ENCODE measurements around the gene WWOX.
"Not testable (repeated sequence)": the region's sequence is repeated elsewhere in the genome, so short reads cannot be mapped to it uniquely, and the experiment has no call there.

WWOX gene

DNA sequence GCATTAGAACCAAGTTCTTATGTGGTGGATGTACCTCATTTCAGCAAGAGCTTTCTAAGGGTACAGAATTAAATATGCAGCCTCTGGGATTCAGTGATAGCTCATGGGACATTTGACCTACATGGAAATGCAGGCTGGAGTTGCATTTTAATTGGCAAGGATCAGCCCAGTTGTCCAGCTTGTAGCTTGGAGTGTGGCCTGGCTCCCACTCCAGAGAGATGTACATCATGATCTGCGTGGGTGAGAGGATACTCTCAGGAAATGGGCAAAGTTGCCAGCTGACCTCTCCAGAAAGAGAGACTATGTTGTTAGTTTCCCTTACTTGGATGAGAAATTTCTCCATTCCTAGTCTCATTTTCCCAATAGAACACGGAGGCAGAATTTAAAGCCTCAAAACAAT is 945.7 kb downstream of the WWOX start:
- WGBS, 2 experiments (ENCODE audit: insufficient coverage in 2 of 2): no CpG with 5 or more reads among the region's 2 CpGs
- no peak overlapping the region for H3K27ac ChIP-seq (ENCODE audit: low read depth, low read length, severe bottlenecking)
- no peaks in the 10 kb centered on the region for H3K36me3 ChIP-seq (ENCODE audit: control insufficient read depth, insufficient read depth, low read length)
- no peak overlapping the region for H3K4me3 ChIP-seq (ENCODE audit: extremely low read depth, insufficient read depth, low read length, poor library complexity, severe bottlenecking)
- H3K9me3 ChIP-seq (ENCODE audit: control insufficient read depth, low read length): no peaks in the 10 kb centered on the region
- H3K4me1 ChIP-seq (ENCODE audit: control insufficient read depth, insufficient read depth, low read length, poor library complexity, severe bottlenecking): no peaks in the 10 kb centered on the region

DNA sequence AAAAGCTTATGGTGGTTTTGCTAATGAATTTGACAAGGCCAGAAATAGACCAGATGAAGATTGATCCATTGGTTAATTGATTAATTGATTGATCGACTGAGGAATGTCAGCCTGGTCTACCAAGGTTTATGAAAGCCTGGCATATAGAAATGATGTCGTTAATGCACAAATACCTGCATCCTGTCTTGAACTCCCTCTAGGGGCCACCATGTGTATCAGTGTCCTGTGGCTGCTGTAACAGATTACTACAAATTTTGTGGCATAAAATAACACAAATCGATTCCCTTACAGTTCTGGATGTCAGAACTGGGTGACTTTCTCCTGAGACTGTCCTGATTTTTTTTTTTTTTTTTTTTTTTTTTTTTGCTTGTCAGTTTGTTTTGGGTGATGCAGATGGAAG is 947.9 kb downstream of the WWOX start:
- 80 to 89% methylated on average over 1 to 2 of the region's 3 CpGs for WGBS, 2 experiments (ENCODE audit: insufficient coverage in 2 of 2)
- H3K4me3 ChIP-seq (ENCODE audit: extremely low read depth, insufficient read depth, low read length, poor library complexity, severe bottlenecking): no peak overlapping the region
- H3K27ac ChIP-seq (ENCODE audit: low read depth, low read length, severe bottlenecking): no peak overlapping the region
- H3K9me3 ChIP-seq (ENCODE audit: control insufficient read depth, low read length): peaks cover 2% of the 10 kb centered on the region
- H3K4me1 ChIP-seq (ENCODE audit: control insufficient read depth, insufficient read depth, low read length, poor library complexity, severe bottlenecking): no peaks in the 10 kb centered on the region
- H3K36me3 ChIP-seq (ENCODE audit: control insufficient read depth, insufficient read depth, low read length): no peaks in the 10 kb centered on the region

DNA sequence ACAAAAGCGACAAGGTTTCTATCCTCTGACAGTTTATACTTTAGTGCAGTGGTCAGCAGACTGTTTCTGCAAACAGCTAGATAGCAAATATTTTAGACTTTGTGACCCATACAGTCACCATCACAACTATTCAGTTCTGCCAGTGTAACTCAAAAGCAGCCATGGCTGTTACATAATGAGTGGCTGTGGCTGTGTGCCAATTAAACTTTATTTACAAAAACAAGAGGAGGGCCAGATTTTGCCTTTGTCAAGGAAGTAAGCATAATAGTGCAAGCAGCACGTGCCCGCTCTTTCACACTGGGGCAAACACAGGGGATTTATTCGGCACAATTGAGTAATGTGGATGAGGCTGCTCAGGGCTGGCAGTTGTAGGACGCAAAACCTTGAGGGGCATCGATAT is 949.6 kb downstream of the WWOX start:
- 88 to 99% methylated on average over 4 to 6 of the region's 6 CpGs for whole genome bisulfite sequencing, 2 experiments (ENCODE audit: insufficient coverage in 2 of 2)
- Histone ChIP-seq H3K27ac (ENCODE audit: low read depth, low read length, severe bottlenecking) (no peak overlapping the region), H3K9me3 (ENCODE audit: control insufficient read depth, low read length) (peaks cover 5% of the 10 kb centered on the region), H3K4me1 (ENCODE audit: control insufficient read depth, insufficient read depth, low read length, poor library complexity, severe bottlenecking) (no peaks in the 10 kb centered on the region), H3K36me3 (ENCODE audit: control insufficient read depth, insufficient read depth, low read length) (no peaks in the 10 kb centered on the region), H3K4me3 (ENCODE audit: extremely low read depth, insufficient read depth, low read length, poor library complexity, severe bottlenecking) (no peak overlapping the region)

DNA sequence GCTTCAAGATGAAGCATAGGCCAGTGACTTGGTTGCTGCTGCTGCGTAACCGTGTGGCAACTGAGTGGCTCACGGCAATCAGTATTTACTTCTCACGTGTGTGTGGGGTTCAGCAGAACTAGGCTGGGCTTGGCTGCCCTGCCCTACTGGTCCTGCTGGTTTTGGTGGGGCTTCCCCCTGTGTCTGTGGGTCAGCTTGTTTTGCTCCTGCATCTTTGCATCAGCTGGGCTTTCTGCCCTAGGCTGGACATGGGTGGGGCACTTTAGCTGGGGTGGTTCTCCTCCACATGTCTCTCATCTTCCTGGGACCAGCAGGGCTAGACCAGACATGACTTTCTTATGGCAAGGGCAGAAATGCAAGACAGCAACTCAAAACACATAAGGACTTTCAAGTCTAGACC is 950.6 kb downstream of the WWOX start:
- Histone ChIP-seq H3K4me3 (ENCODE audit: extremely low read depth, insufficient read depth, low read length, poor library complexity, severe bottlenecking) (no peak overlapping the region), H3K36me3 (ENCODE audit: control insufficient read depth, insufficient read depth, low read length) (no peaks in the 10 kb centered on the region), H3K9me3 (ENCODE audit: control insufficient read depth, low read length) (peaks cover 5% of the 10 kb centered on the region), H3K4me1 (ENCODE audit: control insufficient read depth, insufficient read depth, low read length, poor library complexity, severe bottlenecking) (no peaks in the 10 kb centered on the region), H3K27ac (ENCODE audit: low read depth, low read length, severe bottlenecking) (no peak overlapping the region)
- 90 to 91% methylated on average over 4 of the region's 4 CpGs for WGBS, 2 experiments (ENCODE audit: insufficient coverage in 2 of 2)

DNA sequence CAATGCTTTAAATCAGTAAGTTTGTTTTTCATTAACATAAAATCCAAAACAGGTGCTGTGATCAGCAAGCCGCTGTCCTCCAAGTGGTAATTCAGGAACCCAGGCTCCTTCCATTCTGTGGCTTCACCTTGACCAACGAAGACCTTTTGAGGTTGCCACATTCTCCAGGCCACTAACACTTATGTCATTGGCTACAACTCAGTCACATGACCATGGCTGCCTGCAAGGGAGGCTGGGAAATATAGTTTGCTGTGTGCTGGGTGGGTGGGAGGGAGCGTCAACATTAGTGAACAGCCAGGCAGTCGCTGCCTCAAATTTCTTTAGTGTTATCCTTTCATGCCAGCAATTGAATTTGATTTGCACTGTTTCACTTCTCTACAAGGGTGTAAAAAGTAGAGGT is 951.9 kb downstream of the WWOX start:
- Histone ChIP-seq H3K4me3 (ENCODE audit: extremely low read depth, insufficient read depth, low read length, poor library complexity, severe bottlenecking) (no peak overlapping the region), H3K4me1 (ENCODE audit: control insufficient read depth, insufficient read depth, low read length, poor library complexity, severe bottlenecking) (no peaks in the 10 kb centered on the region), H3K9me3 (ENCODE audit: control insufficient read depth, low read length) (peaks cover 5% of the 10 kb centered on the region), H3K27ac (ENCODE audit: low read depth, low read length, severe bottlenecking) (no peak overlapping the region), H3K36me3 (ENCODE audit: control insufficient read depth, insufficient read depth, low read length) (no peaks in the 10 kb centered on the region)
- 100% methylated on average over 1 to 2 of the region's 4 CpGs for WGBS, 2 experiments (ENCODE audit: insufficient coverage in 2 of 2)

DNA sequence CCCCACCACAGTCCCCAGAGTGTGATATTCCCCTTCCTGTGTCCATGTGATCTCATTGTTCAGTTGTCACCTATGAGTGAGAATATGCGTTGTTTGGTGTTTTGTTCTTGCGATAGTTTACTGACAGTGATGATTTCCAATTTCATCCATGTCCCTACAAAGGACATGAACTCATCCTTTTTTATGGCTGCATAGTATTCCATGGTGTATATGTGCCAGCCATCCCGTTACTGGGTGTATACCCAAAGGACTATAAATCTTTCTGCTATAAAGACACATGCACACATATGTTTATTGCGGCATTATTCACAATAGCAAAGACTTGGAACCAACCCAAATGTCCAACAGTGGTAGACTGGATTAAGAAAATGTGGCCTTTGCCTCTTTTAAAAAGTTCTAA is 952.7 kb downstream of the WWOX start:
- H3K4me1 ChIP-seq (ENCODE audit: control insufficient read depth, insufficient read depth, low read length, poor library complexity, severe bottlenecking); H3K9me3 ChIP-seq (ENCODE audit: control insufficient read depth, low read length); H3K4me3 ChIP-seq (ENCODE audit: extremely low read depth, insufficient read depth, low read length, poor library complexity, severe bottlenecking); H3K27ac ChIP-seq (ENCODE audit: low read depth, low read length, severe bottlenecking); H3K36me3 ChIP-seq (ENCODE audit: control insufficient read depth, insufficient read depth, low read length): not testable (repeated sequence)
- 100% methylated on average over 1 of the region's 4 CpGs; no CpG with 5 or more reads in 1 of the 2 experiments for WGBS, 2 experiments (ENCODE audit: insufficient coverage in 2 of 2)

DNA sequence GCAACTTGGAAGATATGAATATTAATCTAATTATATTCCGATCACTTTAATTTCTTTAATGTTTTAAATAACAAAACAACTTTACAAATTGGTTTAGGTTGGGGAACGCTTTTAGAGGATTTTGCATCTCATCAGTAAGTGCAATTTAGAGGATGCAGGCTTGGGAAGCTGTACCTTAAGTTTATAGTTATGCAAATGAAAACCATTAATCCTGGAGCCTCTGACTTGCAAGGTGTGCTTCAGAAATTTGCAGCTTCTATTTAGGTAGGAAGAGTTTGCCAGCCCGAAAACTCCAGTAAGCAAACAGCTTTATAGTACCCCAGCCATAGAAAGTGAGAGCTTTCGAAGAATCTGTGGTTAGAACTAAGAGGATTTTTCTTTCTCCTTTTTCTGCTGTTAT is 954.1 kb downstream of the WWOX start:
- Histone ChIP-seq H3K9me3 (ENCODE audit: control insufficient read depth, low read length) (peaks cover 5% of the 10 kb centered on the region), H3K36me3 (ENCODE audit: control insufficient read depth, insufficient read depth, low read length) (no peaks in the 10 kb centered on the region)
- 60% methylated on average over 1 of the region's 4 CpGs; no CpG with 5 or more reads in 1 of the 2 experiments for WGBS, 2 experiments (ENCODE audit: insufficient coverage in 2 of 2)

DNA sequence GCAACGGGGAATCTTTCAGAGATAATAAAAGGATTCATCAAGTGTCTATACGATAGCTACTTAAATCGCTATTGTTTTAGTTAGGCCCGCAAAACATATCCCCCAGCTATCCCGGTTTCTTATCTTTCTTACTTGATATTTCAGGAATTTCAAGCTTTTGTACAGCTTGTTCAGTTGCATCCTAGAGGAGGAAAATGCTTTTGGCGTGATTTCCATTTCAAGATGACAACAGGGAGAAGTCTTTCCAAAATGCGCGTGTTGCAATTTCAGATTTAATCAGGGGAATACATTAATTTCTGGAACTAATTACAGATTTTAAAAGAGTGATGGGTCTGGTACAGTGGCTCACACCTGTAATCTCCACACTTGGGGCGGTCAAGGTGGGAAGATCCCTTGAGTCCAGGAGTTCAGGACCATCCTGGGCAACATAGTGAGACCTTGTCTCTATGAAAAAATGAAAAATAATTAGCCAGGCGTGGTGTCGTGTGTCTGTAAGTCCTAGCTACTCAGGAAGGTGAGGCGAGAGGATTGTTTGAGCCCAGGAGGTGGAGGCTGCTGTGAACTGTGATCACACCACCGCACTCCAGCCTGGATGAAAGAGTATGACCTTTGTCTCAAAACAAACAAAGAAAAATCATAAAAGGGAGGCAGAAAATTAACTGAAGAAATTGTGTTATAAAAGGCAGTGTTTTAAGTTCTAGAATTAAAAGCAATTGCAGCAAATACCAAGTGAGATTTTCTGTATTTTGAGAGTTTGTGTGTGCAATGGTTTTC is 954.9 kb downstream of the WWOX start:
- Histone ChIP-seq H3K36me3 (ENCODE audit: control insufficient read depth, insufficient read depth, low read length) (no peaks in the 10 kb centered on the region), H3K27ac (ENCODE audit: low read depth, low read length, severe bottlenecking) (no peak overlapping the region), H3K4me3 (ENCODE audit: extremely low read depth, insufficient read depth, low read length, poor library complexity, severe bottlenecking) (no peak overlapping the region), H3K4me1 (ENCODE audit: control insufficient read depth, insufficient read depth, low read length, poor library complexity, severe bottlenecking) (no peaks in the 10 kb centered on the region), H3K9me3 (ENCODE audit: control insufficient read depth, low read length) (peaks cover 5% of the 10 kb centered on the region)
- 83 to 84% methylated on average over 9 to 10 of the region's 13 CpGs for WGBS, 2 experiments (ENCODE audit: insufficient coverage in 2 of 2)

More for the DNA sequence above, 954.1 kb downstream of the WWOX start:
- Histone ChIP-seq H3K4me1 (ENCODE audit: control insufficient read depth, insufficient read depth, low read length, poor library complexity, severe bottlenecking) (no peaks in the 10 kb centered on the region), H3K4me3 (ENCODE audit: extremely low read depth, insufficient read depth, low read length, poor library complexity, severe bottlenecking) (no peak overlapping the region), H3K27ac (ENCODE audit: low read depth, low read length, severe bottlenecking) (no peak overlapping the region)

DNA sequence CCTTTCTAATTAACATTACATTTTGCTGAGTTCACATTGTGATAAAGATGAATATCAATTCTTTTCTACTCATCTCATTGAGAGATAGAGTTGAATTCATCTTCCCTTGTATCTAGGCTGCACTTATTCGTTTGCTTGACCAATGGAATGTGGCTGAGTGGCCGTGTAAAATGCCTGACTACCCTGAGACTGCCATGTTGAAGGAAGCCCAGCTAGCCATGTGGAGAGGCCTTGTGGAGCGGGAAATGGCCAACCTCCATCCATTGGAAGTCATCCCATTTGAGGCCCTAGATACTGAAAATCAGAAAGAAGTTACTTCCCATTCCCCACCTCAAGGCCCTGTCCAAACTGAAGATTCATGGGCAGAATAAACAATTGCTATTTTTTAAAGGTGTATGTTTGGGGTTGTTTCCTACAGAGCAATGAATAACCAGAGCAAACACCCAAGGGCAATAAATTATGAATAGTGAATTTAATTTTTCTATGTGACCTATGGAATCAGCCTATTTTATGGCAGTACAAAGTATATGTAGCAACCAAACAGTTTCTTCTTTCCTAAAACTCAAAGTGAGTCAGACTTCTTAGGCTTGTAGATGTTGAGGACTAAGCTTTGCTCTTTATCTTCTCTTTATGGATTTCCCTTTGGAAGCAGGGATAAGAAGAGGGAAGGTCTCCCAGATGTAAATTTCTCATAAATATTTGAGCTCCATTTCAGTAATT is 956.0 kb downstream of the WWOX start:
- WGBS, 2 experiments (ENCODE audit: insufficient coverage in 2 of 2): 88 to 100% methylated on average over 1 to 2 of the region's 3 CpGs
- no peak overlapping the region for H3K4me3 ChIP-seq (ENCODE audit: extremely low read depth, insufficient read depth, low read length, poor library complexity, severe bottlenecking)
- H3K27ac ChIP-seq (ENCODE audit: low read depth, low read length, severe bottlenecking): no peak overlapping the region
- no peaks in the 10 kb centered on the region for H3K4me1 ChIP-seq (ENCODE audit: control insufficient read depth, insufficient read depth, low read length, poor library complexity, severe bottlenecking)
- peaks cover 5% of the 10 kb centered on the region for H3K9me3 ChIP-seq (ENCODE audit: control insufficient read depth, low read length)
- no peaks in the 10 kb centered on the region for H3K36me3 ChIP-seq (ENCODE audit: control insufficient read depth, insufficient read depth, low read length)

DNA sequence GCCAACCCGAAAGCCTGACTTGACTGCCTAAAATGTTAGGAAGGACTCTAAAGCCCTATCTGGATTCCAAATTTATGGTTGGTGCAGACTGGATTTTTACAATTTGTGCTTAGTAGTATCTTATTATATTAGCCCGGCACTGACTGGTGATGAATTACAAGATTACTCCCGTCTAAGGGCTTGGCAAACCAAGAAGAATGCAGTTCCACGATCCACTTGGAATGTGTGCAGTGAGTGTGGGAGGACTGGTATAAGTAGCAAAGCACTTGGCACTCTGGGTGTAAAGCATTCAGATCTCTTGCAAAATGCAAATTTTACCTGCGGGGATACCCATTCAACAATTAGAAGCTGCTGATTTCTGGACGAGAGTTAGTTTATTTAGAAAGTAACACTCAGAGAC is 961.7 kb downstream of the WWOX start:
- Histone ChIP-seq H3K4me1 (ENCODE audit: control insufficient read depth, insufficient read depth, low read length, poor library complexity, severe bottlenecking) (no peaks in the 10 kb centered on the region), H3K27ac (ENCODE audit: low read depth, low read length, severe bottlenecking) (no peak overlapping the region), H3K4me3 (ENCODE audit: extremely low read depth, insufficient read depth, low read length, poor library complexity, severe bottlenecking) (no peak overlapping the region), H3K36me3 (ENCODE audit: control insufficient read depth, insufficient read depth, low read length) (no peaks in the 10 kb centered on the region), H3K9me3 (ENCODE audit: control insufficient read depth, low read length) (no peaks in the 10 kb centered on the region)
- 84% methylated on average over 5 to 6 of the region's 6 CpGs for WGBS, 2 experiments (ENCODE audit: insufficient coverage in 2 of 2)

DNA sequence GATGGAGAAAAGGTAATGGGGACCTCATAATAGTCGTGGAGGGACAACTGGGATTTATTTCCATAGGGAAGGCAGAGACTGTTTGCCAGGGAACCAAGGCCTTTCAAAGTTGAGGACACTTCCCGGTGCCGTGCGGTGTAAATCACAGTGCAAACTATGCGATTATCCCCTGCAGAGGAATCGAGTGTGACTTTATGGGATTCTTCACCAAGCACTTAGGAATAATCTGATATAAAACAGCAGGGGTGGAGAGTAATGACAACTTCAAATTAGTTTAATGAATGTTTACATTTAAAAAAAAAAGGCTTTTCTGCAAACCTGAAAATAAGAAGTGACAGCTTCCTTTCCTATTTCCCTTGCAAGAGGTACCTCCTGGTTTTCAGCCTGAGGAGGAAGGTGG is 962.9 kb downstream of the WWOX start:
- H3K4me3 ChIP-seq (ENCODE audit: extremely low read depth, insufficient read depth, low read length, poor library complexity, severe bottlenecking): no peak overlapping the region
- H3K9me3 ChIP-seq (ENCODE audit: control insufficient read depth, low read length): no peaks in the 10 kb centered on the region
- 63 to 71% methylated on average over 3 to 5 of the region's 6 CpGs for WGBS, 2 experiments (ENCODE audit: insufficient coverage in 2 of 2)
- no peaks in the 10 kb centered on the region for H3K36me3 ChIP-seq (ENCODE audit: control insufficient read depth, insufficient read depth, low read length)
- no peak overlapping the region for H3K27ac ChIP-seq (ENCODE audit: low read depth, low read length, severe bottlenecking)
- H3K4me1 ChIP-seq (ENCODE audit: control insufficient read depth, insufficient read depth, low read length, poor library complexity, severe bottlenecking): no peaks in the 10 kb centered on the region
